HCT116 (cell line): ENCODE measurements around the gene TSC22D3.

Experiments used
- EZH2phosphoT487 ChIP-seq: fragments of 200-600 bp; IDR thresholded peaks from 2 replicates; pipeline ENCODE4 v1.6.1; 2018; ENCODE audit warnings: antibody characterized with exemption, borderline replicate concordance
- SIN3A ChIP-seq: IDR thresholded peaks from 2 replicates; pipeline ENCODE4 v1.6.1; 2012; ENCODE audit warnings: low read depth
- SP1 ChIP-seq: IDR thresholded peaks from 2 replicates; pipeline ENCODE4 v1.6.1; 2012; ENCODE audit warnings: low read depth
- TF ChIP-seq, protein P1 (sequence below), 3 experiments: fragments of 200-600 bp in 1 of 3; sonication (generic) in 1 of 3; IDR thresholded peaks in 2 of 3; conservative IDR thresholded peaks in 1 of 3; 2 replicates each; pipeline ENCODE4 v1.5.1; 2012 to 2017; ENCODE audit warnings: low read depth in 2 of 3, low read length in 2 of 3, antibody characterized with exemption in 1 of 3, borderline replicate concordance in 1 of 3, control low read depth in 1 of 3, mild to moderate bottlenecking in 1 of 3, mixed read lengths in 1 of 3, mixed run types in 1 of 3, moderate library complexity in 1 of 3; ENCODE audit not compliant: insufficient read depth in 1 of 3
- TF ChIP-seq, protein P2 (sequence below): IDR thresholded peaks from 2 replicates; pipeline ENCODE4 v1.6.1; 2012; ENCODE audit warnings: low read depth

DNA sequence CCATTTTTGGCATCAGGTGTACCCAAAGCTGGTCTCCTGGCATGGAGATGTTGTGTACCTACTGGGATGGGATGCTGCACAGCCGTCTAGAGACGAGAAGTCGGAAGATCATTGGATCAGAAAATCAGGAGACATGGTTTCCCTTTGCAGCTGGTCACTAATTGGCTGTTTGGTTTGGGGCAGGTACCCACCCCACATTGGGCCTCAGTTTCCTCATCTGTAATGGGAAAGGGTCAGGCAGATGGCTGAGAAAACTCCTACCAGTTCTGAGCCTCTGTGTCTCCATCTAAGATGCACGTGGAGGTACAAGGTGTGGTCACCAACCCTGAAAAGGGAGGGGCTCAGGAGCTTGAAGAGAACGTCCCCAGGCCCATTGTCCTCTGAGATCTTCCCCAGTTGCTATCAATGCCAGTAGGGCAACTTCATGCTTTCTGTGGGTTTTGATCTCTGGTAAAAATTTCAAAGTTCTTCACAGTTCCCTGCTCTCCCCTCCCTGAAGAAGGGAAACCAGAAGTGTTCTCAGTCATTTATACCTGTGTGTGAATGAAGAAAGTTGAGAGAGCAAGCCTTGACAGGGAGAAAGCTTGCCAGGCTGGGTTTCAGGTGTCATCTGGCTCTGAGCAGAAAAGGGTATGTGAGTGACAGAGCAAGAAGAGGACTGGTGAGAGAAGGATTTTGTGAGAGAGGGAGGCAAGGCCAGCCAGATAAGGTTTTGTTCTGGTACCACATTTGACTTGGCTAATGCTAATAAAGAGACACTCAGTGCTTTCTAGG is 15.1 kb downstream of the TSC22D3 start:
- TF ChIP-seq, protein P1, sequence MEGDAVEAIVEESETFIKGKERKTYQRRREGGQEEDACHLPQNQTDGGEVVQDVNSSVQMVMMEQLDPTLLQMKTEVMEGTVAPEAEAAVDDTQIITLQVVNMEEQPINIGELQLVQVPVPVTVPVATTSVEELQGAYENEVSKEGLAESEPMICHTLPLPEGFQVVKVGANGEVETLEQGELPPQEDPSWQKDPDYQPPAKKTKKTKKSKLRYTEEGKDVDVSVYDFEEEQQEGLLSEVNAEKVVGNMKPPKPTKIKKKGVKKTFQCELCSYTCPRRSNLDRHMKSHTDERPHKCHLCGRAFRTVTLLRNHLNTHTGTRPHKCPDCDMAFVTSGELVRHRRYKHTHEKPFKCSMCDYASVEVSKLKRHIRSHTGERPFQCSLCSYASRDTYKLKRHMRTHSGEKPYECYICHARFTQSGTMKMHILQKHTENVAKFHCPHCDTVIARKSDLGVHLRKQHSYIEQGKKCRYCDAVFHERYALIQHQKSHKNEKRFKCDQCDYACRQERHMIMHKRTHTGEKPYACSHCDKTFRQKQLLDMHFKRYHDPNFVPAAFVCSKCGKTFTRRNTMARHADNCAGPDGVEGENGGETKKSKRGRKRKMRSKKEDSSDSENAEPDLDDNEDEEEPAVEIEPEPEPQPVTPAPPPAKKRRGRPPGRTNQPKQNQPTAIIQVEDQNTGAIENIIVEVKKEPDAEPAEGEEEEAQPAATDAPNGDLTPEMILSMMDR (IDR thresholded peaks at IDR 0.05 in 2 of 3, conservative IDR thresholded peaks at IDR 0.05 in 1 of 3; ENCODE audit: borderline replicate concordance in 1 of 3, insufficient read depth in 1 of 3, low read depth in 2 of 3, low read length in 2 of 3): no peak
- no peak for TF ChIP-seq EZH2phosphoT487
- no peak for TF ChIP-seq SIN3A
- no peak for TF ChIP-seq SP1
- TF ChIP-seq, protein P2, sequence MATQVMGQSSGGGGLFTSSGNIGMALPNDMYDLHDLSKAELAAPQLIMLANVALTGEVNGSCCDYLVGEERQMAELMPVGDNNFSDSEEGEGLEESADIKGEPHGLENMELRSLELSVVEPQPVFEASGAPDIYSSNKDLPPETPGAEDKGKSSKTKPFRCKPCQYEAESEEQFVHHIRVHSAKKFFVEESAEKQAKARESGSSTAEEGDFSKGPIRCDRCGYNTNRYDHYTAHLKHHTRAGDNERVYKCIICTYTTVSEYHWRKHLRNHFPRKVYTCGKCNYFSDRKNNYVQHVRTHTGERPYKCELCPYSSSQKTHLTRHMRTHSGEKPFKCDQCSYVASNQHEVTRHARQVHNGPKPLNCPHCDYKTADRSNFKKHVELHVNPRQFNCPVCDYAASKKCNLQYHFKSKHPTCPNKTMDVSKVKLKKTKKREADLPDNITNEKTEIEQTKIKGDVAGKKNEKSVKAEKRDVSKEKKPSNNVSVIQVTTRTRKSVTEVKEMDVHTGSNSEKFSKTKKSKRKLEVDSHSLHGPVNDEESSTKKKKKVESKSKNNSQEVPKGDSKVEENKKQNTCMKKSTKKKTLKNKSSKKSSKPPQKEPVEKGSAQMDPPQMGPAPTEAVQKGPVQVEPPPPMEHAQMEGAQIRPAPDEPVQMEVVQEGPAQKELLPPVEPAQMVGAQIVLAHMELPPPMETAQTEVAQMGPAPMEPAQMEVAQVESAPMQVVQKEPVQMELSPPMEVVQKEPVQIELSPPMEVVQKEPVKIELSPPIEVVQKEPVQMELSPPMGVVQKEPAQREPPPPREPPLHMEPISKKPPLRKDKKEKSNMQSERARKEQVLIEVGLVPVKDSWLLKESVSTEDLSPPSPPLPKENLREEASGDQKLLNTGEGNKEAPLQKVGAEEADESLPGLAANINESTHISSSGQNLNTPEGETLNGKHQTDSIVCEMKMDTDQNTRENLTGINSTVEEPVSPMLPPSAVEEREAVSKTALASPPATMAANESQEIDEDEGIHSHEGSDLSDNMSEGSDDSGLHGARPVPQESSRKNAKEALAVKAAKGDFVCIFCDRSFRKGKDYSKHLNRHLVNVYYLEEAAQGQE: no peak
